22Rv1 (cell line): ENCODE measurements around the gene GALNT1.

Experiments
- H3K27ac ChIP-seq: fragments of 450-650 bp; 2 replicates; pipeline ENCODE4 v1.5.1; 2017
- CTCF ChIP-seq: fragments of 450-650 bp; IDR thresholded peaks from 2 replicates; pipeline ENCODE4 v1.5.1; 2017; ENCODE audit warnings: mild to moderate bottlenecking
- ZFX ChIP-seq: fragments of 450-650 bp; IDR thresholded peaks from 2 replicates; pipeline ENCODE4 v1.6.1; 2017; ENCODE audit warnings: antibody characterized with exemption, borderline replicate concordance

Gene GALNT1

DNA sequence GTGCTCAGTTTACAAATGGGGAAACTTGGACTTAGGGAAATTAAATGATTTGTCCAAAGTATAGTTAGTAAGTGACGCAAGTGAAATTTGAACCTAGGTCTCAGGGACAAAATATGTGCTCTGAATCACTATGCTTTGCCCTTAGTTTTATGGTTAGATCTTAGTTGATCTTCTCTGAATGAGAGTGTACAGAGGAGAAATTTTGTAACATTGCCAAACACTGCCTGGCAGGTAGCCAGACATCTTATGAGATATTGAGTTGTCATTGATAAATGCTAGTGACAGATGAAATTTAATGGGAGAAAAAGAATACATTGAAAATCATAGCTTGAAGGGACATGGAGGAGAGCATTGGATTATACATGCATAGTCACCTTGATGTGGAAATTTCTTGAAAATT lies 91.4 kb downstream of the GALNT1 start:
- H3K27ac ChIP-seq: no peak overlapping the region

GRCh38 chr18:35673682-35674081 lies 92.1 kb downstream of the GALNT1 start:
- no peak overlapping the region for H3K27ac ChIP-seq
- TF ChIP-seq ZFX (no peak), CTCF (no peak)

More for the DNA sequence above, 91.4 kb downstream of the GALNT1 start:
- TF ChIP-seq CTCF (no peak), ZFX (no peak)

GRCh38 chr18:35680139-35680551 lies 98.6 kb downstream of the GALNT1 start:
- TF ChIP-seq ZFX (no peak), CTCF (no peak)
- H3K27ac ChIP-seq: no peak overlapping the region

- TF ChIP-seq CTCF: no peak
- no peak overlapping the region for H3K27ac ChIP-seq
Observed at GRCh38 chr18:35682281-35682867, 100.8 kb downstream of the GALNT1 start.

- no peak overlapping the region for H3K27ac ChIP-seq
- no peak for TF ChIP-seq CTCF
- no peak for TF ChIP-seq ZFX
Observed at GRCh38 chr18:35683021-35683420, 101.5 kb downstream of the GALNT1 start.

DNA sequence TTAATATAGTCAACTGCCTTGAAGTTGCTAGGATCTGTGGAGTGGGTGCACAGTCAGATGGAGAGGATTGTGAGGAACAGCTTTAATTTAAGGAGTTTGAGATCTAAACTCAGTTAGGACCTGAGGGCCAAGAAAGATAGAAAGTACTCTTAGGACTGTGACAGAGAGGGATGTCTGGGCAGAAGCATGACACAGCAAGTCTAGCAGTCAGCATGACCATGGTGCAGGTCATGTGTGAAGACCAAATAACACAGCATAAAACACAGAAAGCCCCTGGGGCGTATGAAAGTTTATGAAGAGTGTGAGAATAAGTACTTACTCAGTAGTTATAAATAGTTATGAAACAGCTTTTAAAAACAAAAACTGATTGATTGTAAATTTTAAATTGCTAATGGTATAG lies 107.2 kb downstream of the GALNT1 start:
- TF ChIP-seq ZFX (no peak), CTCF (no peak)
- H3K27ac ChIP-seq: no peak overlapping the region

DNA sequence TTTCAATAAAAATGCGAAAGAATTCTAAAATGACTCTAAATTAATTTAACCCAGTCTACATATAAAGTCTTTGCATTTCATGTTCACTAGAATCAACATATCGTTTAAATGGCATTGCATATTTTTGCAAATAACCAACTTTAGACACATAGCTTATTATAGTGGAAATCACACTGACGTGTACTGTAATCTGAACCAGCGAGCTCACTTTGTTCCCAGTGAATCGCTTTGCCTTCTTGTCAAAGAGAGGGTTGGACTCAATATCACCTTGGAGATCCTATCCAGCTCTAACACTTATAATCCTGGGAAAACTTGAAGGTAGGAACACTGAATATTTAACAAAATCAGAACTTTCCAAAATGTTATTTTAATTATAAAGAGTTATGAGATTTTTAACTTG lies 108.2 kb downstream of the GALNT1 start:
- TF ChIP-seq ZFX: no peak
- TF ChIP-seq CTCF: no peak
- H3K27ac ChIP-seq: no peak overlapping the region
